ENCODE data around the gene LRRC15.

The LRRC15 gene

DNA sequence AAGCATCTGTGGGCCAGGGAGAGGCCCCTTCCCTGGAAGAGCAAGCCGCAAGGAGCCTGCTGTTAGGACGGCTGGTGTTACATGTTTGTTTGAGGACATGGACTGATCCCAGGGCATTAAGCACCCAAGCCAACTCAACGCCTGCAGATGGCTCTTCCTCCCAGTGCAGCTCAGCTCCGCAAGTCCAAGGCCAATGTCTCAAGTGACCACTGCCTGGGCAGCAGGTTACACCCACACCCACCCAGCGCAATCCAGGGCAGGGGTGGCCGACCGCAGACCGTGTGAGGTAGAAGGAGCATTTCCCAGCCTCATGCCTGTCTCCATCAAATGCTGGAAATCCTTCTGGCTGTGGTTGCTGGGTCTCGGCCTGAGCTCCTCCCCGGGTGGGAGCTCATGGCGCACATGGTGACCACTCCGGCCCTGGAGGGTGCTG lies 15.0 kb upstream of the LRRC15 start:
- DNase-seq (ENCODE audit: low read depth in 2 of 2), result no peak

DNA sequence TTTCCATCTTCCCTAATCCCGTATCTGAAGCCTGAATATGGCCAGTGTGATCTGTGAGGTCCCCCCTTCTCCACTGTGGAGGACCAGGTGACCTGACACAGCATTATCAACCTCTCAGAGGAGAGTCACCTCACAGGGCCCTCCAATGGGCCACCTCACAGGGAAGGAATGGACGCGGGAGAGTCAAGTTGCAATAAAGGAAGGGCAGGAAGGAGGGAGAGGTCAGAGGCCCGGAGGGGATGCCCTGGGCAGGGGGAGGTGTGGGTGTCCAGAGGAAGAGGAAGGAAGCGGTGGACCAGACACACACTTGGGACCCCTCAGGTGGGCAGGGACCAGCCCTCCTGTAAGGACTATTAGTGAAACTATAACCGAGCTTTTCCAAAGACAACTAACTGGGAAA lies 14.6 kb upstream of the LRRC15 start:
- DNase-seq (ENCODE audit: low read depth in 2 of 2), result no peak

DNA sequence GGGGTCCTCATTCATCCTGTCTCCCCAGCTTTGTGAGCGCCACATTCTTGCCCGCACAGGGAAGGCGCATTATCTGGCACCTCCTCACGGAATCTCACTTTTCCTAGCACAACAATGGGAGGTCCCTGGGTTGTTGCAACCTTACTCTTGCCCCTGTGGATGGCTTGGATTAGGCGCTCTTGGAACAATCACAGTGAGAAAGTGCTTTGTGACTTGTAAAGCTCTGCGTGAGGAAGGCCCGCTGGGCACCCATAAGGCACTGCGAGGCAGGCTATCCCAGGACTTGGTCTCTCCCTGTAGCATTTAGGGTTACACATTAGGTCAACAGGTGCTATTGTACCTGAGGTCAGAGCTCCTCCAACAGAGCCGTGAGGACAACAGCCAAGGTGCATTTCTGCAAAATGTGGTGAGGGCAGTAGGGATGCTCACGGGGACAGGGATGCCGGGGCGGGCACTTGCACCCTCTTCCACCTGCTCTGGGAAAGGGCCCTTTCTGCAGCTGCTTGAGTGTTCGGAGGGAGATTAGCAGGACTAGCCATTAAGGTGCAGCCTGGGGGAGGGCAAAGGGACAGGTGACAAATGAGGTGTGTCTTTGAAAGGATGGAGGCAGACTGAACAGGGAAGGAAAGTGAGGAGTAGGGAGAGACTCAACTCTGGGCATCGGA lies 13.9 kb upstream of the LRRC15 start:
- DNase-seq (ENCODE audit: low read depth in 2 of 2), result no peak

DNA sequence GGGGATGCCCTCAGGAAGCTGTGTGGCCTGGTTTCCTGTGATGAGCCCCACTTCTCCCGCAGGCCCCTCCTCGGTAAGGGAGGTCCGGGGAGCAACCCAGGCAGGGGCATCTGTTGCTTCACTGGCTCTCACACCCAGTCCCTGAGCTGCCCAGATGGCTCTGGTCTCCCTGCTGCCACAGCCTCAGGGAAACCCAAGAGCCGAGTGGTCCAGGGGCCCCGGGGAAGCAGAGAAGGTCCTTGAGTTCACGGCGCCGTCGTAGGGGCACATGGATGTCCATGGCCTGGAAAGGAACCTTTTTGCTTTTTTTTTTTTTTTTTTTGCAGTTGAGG lies 13.3 kb upstream of the LRRC15 start:
- DNase-seq (ENCODE audit: low read depth in 2 of 2), result no peak

DNA sequence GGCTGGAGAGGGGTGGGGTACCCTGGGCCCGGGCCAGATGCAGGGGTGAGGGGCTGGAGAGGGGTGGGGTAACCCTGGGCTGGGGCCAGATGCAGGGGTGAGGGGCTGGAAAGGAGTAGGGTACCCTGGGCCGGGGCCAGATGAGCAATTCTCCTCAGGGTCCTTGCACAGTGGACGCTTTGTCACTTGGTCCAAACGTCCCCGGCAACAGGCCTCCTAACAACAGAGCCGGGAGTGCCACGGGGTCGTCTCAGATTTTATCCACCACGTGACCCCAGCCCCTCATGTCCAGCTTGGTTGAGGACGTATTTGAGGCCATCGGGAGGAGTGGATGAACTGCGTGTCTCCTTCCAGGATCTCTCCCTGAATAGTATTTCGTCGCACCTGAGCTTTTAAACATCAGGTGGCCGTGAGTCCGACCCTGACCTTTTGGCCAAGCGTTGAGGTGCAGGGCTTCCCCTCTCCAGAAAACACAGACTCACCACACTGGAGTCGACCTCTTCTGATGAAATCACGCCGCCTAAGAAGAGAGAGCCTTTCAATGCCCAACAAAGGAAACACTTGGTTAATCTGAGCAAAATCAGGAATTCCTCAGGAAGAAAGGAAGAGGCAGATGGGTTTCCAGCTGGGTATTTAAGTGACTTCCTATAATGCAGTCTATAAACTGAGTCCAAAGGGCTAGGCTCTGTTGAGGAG lies 12.8 kb upstream of the LRRC15 start:
- no peak for DNase-seq (ENCODE audit: low read depth in 2 of 2)

DNA sequence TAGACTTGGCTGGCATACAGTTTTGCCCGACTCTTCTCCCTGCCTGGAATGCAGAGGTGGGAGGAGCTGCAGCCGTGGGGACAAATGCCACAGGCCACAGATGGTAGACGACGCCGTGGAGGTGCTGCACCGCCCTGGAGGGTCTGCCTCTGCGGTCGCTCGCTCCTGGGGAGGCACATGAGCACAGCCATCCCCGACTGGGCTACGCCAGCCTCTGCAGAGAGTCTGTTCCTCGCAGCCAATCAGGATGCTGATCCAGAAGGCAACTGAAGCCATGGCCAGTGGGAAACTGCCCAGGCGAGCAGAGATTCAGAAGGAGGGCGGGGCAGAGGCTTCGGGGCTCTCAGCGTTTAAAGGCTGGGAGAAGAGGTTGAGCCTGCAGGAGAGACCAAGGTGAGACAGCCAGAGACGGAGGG lies 11.9 kb upstream of the LRRC15 start:
- DNase-seq (ENCODE audit: low read depth in 2 of 2), result no peak

DNA sequence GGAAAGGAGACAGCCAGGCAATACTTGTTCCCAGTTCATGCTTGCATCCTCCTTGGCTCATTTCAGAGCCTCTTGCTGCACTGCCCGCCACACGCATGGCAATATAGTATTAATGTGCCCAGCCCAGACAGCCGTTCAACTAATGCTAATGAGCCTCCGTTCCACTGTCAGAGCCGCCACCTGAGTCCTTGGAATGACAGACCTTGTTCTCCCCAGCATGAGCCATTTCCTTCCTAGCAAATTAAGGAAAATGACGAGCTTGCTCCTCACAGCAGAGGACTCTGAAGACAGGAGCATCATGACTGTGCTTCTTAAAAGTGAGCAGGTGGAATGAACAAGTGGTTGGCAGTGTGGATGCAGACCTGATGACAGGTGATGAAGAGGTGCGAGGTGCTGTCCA lies 10.8 kb upstream of the LRRC15 start:
- no peak for DNase-seq (ENCODE audit: low read depth in 2 of 2)

DNA sequence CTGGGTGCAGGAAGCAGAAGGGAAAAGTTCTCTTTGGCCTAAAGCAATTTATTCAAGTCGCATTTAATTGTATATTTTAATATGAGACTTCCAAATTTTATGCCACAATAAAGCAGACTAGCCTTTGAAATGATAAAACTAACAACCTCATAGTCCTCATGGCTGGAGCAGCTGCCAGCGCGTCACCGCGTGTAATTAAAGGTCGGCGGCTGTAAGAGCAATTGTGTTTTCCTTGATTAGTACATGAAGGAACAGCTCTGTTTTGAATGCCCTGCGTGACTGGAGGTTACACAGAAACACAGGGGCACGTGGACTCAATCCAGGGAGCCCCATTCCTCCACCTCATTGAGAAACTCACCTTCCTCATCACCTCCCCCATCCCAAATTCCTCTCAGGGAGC lies 10.1 kb upstream of the LRRC15 start:
- DNase-seq (ENCODE audit: low read depth in 2 of 2), result no peak

DNA sequence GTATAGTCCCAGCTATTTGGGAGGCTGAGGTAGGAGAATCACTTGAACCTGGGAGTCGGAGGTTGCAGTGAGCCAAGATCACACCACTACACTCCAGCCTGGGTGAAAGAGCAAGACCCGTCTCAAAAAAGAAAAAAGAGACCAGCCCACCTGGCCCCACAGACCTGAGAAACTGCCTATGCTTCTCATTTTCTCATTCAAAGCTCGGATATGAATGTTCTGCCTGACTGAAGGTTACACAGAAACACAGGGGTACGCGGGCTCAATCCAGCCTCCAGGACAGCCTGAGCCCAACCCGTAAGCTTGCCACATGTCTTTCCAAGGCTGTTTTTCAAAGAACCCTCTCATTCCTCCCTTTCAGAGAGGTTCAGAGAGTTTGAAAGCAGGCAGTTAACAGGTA lies 9.7 kb upstream of the LRRC15 start:
- DNase-seq (ENCODE audit: low read depth in 2 of 2), result no peak

DNA sequence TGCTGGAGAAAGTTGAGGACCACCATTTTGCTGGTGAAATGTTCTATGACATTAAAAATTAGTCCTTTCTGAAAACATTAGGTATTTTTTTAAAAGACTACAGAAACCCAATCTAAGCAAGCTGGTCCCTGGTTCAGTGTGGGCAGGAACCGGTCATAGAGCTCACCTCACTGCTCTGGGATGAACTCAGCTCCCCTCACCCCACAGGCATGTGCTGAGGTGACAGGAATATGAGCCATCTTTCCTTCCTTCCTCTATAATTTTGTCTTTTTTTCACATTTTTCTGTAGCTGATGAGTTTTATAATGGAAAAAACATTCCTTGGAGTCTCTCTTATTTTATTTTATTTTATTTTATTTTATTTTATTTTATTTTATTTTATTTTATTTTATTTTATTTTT lies 8.2 kb upstream of the LRRC15 start:
- DNase-seq (ENCODE audit: low read depth in 2 of 2), result no peak

DNA sequence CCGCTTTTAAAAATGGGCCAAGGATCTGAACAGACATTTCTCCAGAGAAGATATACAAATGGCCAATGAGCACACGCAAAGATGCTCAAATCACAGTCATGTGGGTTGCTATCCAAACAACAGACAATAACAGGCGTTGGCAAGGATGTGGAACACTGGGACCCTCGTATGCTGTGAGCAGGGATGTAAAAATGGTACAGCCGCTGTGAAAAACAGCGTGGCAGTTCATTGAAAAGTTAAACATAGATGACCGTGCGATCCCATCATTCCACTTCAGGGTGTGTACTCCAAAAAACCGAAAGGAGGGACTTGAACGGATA lies 6.7 kb upstream of the LRRC15 start:
- DNase-seq (ENCODE audit: low read depth in 2 of 2), result no peak

DNA sequence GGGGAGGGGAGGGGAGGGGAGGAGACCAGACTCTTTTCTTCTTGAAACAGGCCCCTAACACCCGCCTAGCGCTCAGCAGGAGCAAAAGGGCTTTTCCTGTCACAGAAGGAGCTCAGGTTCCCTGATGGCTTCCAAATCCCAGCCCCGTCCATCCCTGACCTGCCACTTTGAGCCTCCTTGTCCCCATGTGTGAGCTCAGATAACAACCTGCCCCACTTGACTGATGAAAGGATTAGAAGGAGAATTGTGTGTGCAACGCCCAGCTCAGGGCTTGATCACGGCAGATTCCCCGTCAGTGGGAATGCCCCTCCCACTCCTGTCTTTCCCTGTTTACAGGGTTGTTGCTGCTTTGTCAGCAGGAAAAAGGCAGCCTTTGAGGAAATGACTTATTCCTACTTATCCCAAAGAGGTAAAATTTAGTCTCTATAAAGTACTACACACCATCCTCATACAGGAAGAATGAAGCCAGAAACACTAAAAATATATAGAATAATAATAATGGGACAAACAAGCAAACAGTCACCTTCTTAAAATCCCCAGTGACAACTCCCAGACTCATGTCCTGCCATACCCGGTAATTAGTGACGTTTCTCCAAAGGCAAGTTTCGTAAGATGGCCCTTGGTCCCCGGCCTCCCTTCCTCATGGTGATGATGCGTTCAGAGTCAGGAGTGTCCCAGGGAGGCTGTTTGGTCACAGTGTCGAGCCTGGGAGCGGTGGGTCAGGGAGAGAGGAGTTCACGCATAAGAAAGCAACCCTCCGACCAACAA lies 6.1 kb upstream of the LRRC15 start:
- DNase-seq (ENCODE audit: low read depth in 2 of 2), result no peak

DNA sequence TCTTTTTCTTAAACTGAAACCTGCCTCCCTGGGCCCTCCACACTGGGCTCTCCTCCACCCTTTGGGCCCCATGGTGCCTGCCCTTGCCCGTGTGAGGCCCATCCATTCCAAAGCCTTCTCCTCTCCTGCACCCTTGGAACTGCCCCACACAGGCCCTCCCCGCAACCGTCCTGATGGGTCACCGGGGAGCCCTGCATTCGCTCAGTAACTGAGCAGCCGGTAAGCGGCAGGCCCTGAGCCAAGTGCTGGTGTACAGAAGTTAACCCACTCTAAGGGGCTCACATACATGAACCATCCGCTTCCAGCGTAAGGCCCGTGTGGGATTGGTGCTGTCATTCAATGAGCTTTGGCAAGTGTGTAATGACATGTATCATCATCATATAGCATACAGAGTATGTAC lies 5.4 kb upstream of the LRRC15 start:
- DNase-seq (ENCODE audit: low read depth in 2 of 2), result no peak

DNA sequence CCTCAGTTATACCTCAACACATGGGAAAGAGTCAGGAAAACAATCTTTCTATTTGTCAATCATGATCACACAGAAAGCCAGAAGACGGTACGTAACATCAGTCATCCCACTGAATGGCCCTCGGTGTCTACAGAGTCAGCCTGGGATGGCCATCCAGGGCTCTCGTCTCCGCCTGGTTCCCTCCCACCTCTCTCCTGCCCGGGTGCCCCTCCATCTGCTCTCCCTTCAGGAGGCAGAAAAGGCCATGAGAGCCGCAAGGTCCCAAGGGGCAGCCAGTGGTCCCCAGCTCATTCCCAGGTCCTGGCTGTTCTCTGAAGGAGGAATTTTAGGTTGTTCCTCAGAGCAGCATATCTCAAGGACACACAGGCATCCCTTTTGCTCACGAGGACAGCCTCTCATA lies 4.4 kb upstream of the LRRC15 start:
- no peak for DNase-seq (ENCODE audit: low read depth in 2 of 2)

DNA sequence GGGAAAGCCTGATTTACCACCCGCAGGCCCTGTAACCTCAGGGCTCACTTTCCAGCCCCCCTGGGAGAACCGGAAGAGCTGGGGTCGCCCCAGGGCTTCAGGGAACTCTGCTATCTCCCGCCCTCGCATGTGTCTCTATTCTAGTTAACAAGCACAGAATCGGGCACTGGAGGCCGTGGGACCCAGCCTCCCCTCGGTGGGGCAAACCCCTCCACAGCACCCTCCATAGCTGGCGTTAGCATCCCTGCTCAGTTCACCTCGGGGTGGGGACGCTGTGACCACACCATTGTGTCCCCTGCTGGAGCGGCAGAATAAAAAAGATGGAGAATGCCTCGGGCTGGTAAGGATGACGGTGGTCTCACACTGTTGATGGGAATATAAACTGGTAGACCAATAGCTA lies 3.5 kb upstream of the LRRC15 start:
- no peak for DNase-seq (ENCODE audit: low read depth in 2 of 2)

DNA sequence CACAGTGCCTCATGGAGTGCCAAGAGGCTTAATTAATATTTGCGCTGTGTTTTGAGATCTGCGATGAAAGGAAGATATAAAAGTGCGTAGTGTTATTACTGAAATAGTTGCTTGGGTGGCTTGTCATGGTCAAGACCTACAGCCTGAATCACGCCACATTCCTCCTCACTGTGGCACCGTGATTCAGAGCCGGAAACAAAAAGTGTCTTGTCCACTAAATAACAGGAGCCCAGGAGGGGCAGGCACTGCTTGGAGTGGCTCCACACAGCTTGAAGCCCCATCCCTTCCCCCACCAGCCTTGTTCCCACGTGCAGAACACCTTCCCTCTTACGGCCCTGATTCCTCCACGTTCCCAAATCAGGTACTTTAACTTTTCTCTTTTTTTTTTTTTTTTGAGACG lies 1.2 kb upstream of the LRRC15 start:
- no peak for DNase-seq (ENCODE audit: low read depth in 2 of 2)

DNA sequence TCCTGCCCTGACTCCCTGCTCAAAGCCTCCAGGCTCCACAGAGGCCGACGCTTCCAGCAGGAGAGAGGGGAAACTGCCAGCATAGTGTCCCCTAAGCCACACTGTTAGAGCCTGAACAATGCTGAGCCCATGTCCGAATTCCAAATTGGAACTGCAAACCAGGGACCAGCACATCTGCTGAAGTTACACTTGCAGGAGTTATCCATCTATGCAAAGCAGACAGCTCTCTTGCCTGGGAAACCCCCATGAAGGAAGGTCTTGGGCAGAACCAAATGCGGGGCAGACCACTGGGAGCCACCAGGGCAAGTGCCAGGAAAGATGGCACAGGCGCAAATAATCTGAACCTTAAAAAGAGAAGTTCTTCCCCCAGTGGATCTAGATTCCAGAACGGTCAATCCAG lies 625 bp downstream of the LRRC15 start:
- no peak for DNase-seq (ENCODE audit: low read depth in 2 of 2)

DNA sequence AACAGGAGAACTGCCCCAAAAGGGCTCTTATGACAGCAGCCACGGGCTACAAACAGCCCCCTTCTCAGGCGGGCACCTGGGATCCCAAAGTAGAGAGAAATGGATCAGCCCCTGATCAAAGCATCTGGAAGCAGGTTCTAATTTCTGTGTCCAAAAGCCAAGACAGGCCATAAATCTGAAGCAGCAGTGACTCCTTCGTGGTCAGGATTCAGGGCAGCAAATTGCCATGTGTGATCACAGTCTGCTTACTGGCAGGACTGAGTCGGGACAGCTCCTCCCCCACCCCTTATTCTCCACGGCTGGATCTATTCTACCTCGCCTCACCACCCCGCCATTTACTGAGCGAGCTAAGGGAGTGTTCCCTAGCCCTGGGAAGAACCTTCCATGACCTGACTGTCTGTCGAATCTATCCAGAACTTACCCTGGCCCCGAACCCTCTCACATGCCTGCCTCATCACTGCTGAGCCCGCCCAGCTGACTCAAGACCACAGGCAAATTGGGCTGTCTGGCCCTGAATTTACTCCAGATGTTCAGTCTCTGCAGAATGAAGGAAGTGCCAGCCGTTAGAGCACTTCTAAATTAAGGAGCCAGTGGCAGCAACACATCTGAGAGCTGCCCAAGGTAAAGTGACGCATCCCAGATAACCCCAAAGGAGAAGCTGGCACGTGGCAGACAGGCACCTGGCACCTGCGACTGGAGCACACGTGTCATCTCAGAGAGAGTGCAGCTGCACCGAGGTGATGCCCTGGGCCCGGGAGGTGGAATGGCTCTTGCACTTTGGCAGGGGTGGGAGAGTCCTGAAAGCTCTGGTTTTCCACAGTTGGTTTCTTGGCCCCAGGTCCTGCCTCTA lies 1.3 kb downstream of the LRRC15 start:
- no peak for DNase-seq (ENCODE audit: low read depth in 2 of 2)

DNA sequence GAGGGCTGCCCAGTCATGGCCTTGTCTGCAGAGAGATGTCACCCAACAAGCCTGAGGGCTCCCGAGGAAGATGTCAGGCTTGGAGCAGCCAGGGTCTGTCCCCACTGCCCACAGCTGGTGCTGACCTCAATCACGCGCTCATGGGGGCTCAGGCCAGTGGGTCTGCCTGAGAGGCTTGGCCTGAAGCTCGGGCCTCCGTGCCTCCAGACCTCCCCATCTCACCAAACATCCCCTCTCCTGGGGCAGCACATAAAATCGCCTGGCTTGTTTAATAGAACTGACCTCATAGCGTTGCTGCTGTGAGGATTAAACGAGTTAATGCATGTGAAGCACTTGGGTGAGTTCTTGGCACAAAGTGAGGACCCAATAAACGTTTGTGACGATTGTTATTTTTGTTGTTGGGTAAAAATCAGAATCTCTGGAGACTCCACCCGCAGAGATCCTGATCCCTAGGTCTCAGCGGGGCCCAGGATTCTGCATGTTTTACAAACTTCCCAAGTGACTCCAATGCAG lies 3.5 kb downstream of the LRRC15 start:
- DNase-seq (ENCODE audit: low read depth in 2 of 2), result no peak

DNA sequence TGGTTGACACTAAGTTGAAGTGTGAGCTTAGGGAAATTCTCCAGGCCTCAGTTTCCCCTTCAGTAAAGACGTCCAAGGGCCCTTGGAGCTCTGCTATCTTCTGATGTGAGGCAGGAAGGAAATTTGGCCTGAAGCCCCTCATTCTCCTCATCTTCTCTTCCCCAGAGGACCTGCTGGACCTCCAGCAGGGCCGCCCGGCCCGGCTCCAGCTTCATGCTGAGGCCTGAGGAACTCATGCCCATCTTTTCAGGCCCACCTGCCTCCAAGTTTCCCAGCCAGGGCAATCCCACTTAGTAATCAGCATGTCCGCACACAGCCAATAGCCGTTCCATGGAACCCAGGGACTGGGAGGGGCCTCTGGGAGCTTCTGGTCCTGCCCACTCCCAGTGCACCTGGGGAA lies 4.0 kb downstream of the LRRC15 start:
- no peak for DNase-seq (ENCODE audit: low read depth in 2 of 2)

DNA sequence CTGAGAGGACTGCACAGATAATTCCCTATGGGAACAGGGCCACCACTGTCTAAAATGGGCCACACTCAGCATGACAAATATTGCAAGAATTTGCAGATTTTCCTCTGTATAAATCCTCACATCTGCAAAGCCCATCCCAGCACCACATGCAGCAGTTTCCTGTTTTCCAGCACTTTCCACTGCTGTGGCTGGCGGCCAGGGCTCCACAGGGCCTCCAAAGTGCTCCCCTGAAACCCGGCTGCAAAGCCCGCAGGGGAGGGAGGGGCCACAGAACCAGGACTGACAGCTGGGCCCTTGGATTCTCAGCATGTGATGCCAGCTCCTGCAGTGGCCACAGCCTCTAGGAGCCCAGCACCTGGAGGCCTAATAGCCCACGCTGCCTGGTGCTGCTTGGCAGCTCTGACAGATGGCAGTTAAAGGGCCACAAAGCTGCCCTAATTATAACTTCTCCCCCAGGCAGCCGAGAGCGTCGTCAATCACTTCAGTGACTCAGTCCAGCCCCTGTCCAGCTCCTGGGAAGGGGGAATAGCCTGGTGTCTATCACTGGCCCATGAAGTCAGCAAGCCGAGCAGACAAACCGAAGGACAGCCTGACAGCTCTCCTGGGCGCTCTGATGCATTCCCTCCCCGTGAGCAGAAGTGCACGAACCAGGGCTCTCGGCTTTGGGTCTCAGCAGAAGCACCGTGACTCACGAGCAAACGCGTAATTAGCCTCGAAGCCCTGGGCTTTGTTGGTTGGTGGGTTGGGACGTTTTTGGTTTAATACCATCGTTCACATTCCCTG lies 4.7 kb downstream of the LRRC15 start:
- DNase-seq (ENCODE audit: low read depth in 2 of 2), result no peak

DNA sequence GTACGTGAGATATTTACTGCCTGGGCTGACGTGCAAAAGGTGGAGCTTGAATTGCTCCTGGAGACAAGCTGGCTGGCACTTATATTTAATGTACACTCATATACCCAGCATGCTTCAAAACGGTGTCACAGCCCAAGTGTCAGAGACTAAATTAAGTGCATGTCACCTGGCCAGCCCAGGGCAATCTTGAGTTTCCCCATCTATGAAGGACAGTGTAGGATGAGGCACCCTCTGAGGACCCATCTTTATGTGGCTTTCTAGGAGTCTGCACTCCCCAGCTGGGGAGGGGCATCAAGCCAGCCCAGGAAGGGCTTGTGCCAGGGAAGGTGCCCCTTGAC lies 5.3 kb downstream of the LRRC15 start:
- DNase-seq (ENCODE audit: low read depth in 2 of 2), result no peak

Measured in stimulated activated CD4-positive, alpha-beta T cell treated with anti-CD3 and anti-CD28 coated beads, Interleukin-1b, Interleukin-23, amount 100 ng/mL, for 1 hour (primary cell).